IPS-NIHi7 (cell line): ENCODE measurements around the gene PHEX.

Experiments
- DNase-seq: peaks from one replicate; pipeline ENCODE4 v3.0.0; 2012; ENCODE audit warnings: mixed read lengths; ENCODE audit errors: extremely low spot score

The PHEX gene

GRCh38 chrX:22148565-22148964, 116.4 kb downstream of the PHEX start:
- DNase-seq: no peak

- no peak for DNase-seq
These were observed 118.2 kb downstream of the PHEX start for GRCh38 chrX:22150371-22150770.

GRCh38 chrX:22155126-22155525, 123.0 kb downstream of the PHEX start:
- no peak for DNase-seq

DNA sequence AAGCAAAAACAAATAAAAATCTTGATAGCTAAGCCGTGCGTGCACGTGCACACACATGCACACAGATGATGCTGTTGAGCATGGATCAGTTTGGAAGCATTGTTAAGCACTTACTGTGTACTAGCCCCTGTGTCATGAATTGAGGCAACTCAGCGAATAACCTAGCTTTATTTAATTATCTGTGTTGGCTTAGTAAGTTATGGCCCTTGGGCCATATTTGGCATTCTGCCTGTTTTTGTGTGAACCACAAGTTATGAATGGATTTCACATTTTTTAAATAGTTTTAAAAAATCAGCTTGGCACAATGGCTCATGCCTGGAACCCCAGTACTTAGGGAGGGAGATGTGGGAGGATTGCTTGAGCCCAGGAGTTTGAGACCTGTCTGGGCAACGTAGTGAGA, 126.9 kb downstream of the PHEX start:
- no peak for DNase-seq

DNA sequence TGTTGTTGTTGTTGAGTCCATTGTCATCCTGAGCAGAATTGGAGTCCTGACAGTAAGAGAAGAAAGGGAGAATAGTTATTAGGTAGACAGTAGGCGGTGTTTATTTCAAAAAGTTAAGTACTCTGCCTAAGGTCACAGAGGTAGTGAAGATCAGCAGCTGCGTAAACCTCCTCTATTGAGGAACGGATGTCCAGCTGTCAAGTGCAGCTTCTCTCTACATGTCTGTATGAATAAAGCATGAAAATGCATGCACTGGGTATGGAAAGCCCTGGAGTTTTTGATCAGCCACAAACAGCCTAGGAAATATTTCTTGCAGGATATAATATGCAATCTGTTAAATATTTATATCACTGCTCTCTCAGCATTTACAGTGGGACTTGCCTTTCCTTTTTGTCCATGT, 131.2 kb downstream of the PHEX start:
- no peak for DNase-seq

DNA sequence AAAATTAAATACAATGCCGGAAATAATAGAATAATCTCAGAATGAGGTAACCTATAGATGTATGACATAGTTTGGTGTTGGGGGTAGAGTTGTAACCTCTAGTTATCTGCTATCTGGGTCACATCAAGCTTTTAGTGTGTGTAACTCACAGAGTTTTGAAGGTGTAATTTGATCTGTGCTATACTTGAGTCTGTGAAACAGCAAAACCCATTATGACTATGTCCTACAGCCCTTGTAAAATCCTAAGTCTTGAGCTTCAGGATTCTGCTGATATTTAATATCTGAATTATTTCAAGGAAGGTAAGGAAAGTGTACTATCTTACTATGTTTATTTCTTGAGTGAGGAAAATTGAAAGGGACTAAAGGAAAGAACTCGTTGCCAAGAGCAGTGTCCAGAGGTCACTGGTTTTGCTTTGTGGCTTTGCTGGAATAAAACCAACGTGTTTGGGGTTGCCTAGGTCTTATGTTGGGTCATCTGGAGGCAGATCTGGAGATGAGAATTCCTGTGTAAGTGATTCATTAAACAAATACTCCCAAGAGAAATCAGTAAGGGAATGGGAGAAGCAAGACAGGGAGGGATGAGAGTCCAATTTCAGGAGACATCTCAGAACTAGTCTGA, 132.8 kb downstream of the PHEX start:
- no peak for DNase-seq

GRCh38 chrX:22165732-22166457, 133.8 kb downstream of the PHEX start:
- DNase-seq: no peak

DNA sequence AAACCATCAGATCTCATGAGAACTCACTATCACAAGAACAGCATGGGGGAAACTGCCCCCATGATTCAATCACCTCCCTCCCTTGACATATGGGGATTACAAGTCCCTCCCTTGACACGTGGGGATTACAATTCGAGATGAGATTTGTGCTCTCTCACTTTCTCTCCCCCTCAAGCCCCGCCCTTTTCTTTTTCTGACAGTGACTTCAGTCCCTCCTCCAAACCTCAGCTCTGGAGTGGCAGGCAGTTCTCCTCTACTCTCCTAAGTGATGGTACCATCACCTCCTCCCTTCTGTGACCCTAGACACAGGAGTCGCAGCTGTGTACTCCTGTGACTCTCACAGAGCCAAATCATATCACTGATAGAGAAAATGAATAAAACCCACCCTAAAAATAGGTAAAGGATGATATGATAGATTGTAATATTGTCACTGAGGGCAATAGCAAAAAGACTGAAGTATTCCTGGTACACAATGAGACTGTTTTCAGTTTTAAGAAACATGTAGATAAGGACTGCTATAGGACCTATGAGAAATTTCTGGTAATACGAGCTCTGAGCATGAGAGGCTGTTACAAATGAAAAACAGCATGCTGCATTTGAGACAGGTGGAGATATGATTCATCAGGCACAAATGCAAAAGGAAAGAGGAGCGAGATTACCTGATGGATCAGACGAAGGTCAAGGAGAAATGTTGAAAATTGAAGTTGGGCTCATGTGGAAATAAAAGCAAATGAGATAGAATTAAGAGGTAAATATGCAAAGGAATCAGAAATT, 139.3 kb downstream of the PHEX start:
- DNase-seq: no peak

GRCh38 chrX:22173966-22174365, 141.8 kb downstream of the PHEX start:
- DNase-seq: no peak

- no peak for DNase-seq
These were observed 145.9 kb downstream of the PHEX start for GRCh38 chrX:22177950-22178515.

- no peak for DNase-seq
These were observed 152.0 kb downstream of the PHEX start for GRCh38 chrX:22184096-22184495.

GRCh38 chrX:22186165-22186564, 154.0 kb downstream of the PHEX start:
- DNase-seq: no peak

- DNase-seq: peak; percentile 84
These were observed 160.4 kb downstream of the PHEX start for GRCh38 chrX:22192419-22193060.

DNA sequence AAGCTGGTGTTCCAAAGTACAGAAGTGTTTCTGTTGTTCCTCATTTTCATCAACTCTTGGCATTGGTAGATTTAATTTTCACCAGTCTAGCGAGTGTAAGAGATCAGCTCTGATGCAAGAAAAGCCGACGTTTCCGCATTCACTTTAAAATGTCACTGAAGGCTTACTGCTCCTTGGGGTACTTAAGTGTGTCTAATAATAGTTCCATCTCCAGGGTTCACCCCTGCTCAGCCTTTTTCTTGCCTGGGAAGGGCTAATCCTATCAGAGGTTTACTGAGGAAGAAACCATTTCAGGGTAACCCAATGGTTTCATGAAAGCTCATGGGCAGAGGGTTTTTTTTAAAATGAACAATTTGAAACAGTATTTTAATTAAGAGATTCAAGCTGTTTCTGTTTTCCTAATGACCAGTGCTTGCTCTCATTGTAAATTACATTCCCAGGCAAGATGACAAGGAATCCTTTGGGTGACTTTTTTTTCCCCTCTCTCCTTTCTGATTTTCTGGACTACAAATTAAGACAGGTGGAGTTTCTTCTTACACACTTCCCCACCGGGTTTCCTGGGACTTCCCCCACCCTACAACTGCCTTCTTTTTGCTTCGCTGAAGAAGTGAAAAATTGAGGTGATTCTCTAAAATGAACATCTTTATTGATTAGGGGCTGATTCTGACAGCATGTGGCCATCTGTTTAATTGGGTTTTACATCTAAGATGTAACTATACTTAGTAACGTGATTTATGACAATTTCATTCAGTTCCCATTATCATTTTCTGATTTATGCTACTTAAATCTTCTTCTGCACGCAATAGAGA, 161.9 kb downstream of the PHEX start:
- DNase-seq: no peak

DNA sequence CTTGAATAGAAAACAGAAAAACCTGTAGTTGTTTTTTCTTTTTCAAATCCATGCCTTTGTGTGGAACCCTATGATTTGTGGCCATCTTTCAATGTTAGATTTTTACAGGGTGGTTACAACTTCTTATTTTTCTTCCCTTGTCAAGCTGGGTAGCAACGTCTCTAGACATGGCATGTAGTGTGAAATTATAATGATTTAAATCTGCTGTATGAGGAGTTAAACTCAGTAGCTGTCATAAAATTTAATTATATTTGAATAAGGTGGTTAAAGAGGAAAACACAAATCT, 162.5 kb downstream of the PHEX start:
- no peak for DNase-seq

DNA sequence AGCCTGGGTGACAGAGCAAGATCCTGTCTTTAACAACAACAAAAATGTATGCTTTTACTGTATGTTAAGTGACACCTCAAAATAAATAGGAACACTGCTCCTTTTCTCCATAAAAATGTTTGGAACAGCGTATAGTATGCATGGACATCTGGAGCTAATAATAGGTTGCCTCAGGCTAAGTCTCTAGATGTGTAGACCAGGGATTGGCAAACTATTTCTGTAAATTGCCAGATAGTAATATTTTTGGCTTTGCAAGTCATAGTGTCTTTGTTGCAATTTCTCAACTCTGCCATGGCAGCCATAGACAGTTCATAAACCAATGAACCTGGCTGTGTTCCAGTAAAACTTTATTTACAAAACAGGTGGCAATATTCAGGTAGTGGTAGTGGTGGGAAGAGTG, 164.0 kb downstream of the PHEX start:
- no peak for DNase-seq

- DNase-seq: no peak
These were observed 170.1 kb downstream of the PHEX start for GRCh38 chrX:22202251-22202650.

DNA sequence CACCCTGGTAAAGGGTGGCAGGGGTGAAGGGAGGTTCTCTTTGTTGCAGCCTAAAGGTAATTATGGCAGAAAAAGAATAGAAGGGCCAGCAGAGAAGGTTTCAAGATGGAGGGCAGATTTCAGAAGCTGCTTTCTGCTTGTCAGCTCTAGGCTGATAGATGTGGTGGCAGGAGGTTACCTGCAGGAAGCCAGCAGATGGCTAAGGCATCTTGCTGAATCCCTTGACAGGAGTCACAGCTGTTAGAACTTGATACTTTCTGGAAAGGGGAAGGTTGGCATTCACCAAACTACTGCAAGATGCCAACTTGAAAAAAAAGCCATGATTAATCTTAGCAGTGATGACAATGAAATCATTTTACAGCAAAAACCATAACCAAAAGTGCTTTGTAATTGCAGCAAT, 171.1 kb downstream of the PHEX start:
- DNase-seq: no peak

GRCh38 chrX:22206781-22207180, 174.7 kb downstream of the PHEX start:
- no peak for DNase-seq

- DNase-seq: no peak
These were observed 188.8 kb downstream of the PHEX start for GRCh38 chrX:22220941-22221340.

DNA sequence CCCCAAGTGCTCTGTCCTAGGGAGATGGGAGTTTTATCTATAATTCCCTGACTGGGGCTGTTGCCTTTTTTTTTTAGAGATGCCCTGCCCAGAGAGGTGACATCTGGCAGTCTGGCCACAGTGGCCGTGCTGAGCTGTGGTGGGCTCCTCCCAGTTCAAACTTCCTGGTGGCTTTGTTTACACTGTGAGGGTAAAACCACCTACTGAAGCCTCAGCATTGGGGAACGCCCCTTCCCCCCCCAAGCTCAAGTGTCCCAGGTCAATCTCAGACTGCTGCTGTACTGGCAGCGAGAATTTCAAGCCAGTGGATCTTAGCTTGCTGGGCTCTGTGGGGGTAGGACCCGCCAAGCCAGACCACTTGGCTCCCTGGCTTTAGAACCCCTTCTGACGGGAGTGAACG, 202.3 kb downstream of the PHEX start:
- DNase-seq: no peak

DNA sequence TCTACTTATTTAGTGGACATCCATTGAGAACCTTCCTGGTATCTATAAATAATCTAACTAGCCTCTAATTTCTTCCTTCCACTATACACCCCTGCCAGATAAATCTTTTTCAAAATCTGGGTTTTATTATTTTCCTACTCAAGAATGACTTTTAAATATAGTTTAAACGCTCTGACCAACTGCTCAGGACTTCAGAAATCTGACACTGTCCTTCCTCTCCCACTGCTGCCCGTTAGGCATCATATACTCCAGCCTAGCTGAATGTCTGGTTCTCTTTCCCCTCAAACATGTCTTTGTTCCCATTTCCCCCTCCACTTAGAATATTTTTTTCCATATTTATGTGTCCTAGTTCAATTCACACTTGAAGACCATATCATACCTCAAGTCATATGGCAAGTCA, 205.4 kb downstream of the PHEX start:
- DNase-seq: no peak
